HG03139 (cell line): ENCODE data around the gene ANKS6.

Experiments used
- ATAC-seq: cut with Tn5 transposase; IDR thresholded peaks from one replicate; pipeline ENCODE4 v1.9.1; 2021; ENCODE audit not compliant: unreplicated experiment

Gene ANKS6

DNA sequence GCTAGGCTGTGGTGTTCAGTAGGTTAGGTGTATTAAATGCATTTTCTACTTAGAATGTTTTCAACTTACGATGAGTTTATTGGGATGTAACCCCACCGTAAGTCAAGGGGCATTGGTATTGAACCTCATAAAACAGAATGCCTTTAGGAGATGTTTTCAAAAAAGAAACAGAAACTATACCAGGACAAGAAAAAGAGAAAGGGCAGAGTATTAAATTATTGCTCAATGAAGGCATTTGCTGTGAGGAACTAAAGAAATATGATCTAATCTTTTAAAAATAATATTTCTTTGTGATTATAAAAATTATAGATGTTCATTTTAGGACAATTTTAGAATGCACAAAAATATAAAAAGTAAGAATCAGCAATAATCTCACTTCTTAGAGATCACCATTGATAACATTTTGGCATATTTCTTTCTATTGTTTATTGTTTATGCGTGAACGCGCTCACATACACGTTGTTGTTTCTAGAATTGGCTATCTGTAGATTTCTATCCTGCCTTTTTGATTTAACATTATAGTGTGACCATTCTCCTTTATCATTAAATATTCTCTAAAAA, 19.1 kb upstream of the ANKS6 start:
- no peak for ATAC-seq

DNA sequence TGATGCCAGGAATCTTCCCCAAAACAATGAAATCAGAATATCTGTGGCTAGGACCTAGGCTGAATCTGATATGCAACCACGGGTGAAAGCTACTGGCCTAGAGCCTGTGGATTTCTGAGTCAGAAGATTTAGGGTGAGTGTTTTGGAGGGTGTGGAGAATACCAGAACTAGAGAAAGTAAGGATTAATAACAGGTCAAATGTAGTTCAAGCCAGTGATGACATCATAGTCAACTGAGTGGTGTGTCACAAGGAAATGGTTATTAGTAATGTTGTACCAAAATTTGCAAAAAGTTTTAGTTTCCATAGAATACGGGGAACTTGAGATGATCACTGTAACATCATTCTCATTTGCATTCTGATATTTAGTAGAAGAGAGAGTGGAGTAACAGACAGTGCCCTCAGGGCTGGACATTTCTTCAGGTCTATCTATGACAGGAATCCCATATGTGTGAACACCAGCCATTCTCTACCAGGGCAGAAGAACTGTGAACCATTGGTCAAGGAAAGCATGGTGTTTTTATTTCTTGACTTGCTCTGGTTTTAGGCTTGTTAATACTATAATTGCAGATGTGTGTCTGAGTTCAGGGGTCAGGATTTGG, 14.8 kb upstream of the ANKS6 start:
- ATAC-seq, result no peak

DNA sequence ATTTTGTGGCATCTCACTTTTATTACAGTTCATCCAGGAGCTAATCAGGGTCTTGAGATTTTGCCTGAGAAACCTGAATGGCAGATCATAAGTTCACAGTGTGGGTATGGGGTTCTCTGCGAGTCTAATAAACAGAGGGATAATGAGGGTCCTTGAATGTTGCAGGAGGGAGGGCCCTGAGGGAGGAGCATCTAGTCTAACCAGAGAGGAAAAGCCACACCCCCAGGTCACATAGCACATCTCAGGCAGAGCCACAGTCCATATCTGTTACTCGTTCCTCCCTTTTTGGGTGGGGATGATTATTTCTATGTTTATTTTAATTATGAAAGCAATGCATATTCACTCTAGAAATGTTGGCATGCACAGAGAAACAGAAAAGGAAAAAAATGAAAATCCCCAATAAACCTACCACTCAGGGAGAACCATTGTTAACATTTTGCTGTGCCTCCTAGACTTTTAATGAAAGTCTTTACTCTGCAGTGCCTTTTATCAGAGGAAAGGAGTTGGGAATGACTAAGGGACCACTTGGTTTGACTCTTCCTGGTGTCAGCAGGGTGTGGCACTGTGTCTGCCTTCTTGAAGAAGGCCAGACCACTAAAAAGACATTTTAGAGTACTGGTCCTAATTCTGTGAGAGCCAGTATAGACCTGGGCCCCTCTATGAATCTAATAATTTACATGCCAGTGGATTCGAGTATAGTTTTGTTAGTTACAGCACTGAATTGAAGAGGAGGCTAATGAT, 13.9 kb upstream of the ANKS6 start:
- ATAC-seq, result no peak

DNA sequence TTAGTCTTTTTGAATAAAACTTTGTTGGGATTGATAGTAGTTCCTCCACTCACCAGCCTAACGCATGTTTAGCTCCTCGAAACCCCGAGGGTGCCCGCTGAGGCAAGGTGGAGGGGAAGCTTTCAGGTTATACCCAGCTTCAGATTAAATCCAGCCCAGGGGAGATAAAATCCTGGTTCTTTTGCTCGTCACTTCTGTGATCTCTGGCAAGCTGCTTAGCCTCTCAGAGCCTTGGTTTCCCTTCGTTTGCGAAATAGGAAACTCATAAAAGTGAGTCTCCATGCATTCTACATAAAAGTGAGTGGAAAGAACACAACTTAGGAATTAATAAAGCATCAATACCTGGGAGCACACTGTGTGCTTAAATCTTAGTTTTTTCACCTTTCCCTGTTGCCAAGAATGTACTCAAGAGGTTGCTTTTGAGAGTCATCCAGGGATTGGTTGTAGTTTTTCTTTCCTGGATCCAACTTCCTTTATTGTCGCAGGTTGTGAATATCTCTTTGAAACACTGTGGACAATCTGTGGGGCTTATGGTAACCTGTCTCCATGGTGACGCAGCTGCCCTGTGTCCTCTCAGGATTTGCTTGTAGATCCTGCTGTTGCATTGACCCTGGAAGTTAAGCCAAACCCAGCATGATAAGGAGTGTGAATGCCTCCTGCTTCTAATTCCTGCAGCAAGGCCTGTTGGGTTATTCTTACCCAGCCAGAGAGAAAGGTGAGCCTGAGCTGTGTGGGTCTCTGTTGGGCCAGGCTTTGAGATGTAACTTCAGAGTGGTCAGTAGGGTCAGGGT, 13.2 kb upstream of the ANKS6 start:
- ATAC-seq, result no peak

DNA sequence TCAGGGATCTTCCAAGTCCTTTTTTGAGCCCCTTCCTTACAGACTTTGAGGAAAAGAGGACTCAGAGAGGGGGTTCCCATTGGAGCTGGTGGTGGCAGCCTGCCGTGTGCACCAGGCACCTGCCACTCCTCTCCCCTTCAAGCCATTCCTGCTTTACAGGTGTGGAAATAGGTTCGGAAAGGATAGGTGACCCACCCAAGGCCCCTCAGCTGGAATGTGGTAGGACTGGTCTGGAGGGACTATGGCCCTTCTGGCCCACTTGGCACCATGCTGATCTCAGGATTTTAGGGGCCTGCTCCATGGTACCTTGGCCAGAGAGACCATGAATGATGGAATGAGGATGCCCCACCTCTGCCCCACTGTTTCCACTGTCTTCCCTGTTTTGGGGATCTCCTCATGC, 12.5 kb upstream of the ANKS6 start:
- ATAC-seq, result no peak

DNA sequence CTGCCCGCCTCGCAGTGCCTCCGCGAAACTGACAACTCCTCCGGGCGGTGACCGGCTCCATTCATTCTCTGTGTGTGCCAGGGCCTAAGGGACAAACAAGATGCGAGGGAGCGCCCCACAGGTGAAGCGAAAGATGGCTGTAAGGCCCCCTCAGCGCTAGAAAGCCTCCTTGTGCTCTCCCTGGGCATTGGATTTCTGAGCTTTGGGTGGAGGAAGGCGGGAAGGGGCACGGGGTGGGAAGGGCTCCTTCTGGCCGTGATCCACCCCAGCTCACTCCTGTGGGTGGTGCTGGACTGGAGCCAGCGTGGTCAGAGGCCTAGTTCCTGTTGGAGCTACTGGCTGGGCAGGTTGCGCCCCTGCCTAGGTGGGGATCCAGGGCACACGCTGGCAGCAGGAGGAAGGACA, 12.1 kb upstream of the ANKS6 start:
- no peak for ATAC-seq

DNA sequence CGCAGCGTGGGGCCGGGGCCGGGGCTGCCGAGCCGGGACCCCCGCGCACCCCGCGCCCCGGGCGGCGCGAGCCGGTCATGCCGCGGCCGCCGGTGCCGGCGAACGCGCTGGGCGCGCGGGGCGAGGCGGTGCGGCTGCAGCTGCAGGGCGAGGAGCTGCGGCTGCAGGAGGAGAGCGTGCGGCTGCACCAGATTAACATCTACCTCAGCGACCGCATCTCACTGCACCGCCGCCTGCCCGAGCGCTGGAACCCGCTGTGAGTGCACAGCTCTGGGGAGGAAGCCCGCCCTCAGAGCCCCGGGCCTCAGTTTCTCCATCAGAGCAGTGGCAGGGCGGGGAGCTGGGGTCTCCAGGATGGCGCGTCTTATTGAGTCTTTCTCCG, 11.4 kb upstream of the ANKS6 start:
- ATAC-seq, result no peak

DNA sequence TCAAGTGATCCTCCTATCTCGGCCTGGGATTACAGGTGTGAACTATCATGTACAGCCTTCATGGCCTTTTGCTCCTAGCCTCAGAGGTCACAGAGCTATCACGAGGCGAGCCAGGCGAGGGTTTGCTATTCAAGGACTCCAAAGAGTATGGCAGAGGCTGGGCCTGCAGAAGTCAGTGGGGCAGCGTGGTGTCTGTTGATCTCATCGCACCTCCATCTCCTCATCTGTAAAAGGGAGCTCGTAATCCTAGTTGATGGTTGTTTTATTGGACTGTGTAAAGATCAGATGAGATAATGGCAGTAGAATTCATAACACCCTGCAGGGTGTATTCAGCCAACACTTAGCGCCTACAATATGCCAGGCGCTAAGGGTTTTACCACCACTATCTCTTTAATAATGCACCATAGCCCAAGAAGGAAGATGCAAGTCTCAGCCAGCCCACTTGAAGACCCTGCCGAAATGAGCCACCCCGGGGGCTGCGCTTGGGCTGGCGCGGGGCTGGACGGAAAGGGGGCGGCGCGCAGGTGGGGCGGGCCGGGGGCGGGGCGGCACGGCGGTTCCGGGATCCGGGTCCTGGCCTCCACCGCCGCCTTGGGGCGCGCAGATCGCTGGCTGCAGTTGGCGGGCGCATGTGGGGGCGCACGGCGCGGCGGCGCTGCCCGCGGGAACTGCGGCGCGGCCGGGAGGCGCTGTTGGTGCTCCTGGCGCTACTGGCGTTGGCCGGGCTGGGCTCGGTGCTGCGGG, 10.9 kb upstream of the ANKS6 start, which contains the start of gene GALNT12:
GALNT12 (plus strand) TSS at position 601 of the 744 bp plus-strand sequence; CDS start at position 630, 29 bp downstream.
- ATAC-seq, result no peak

DNA sequence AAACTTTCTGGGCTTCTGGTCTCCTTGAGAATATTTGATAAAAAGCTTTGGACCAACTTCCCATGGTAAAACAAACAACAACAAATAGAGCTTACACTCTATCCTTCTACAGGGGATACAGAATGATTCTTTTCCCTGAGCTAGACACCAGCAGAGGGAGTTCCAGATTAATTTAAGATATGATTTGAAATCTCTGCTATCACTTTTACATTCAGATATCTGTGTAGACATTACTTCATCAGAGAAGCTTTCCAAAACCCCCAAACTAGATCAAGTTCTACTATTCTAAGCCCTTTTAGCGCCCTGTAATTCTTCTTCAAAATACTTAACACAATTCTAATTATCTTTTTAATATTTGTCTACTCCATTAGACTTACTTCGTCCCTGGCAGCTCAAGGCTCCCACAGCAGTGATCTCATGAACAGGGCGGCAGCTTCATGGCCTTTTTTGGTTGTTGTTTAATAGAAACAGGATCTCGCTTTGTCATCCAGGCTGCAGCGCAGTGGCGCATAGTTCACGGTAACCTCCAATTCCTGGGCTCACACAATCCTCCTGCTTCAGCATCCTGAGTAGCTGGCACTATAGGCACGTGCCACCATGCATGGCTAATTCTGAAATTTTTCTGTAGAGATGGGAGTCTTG, 10.2 kb upstream of the ANKS6 start:
- no peak for ATAC-seq

DNA sequence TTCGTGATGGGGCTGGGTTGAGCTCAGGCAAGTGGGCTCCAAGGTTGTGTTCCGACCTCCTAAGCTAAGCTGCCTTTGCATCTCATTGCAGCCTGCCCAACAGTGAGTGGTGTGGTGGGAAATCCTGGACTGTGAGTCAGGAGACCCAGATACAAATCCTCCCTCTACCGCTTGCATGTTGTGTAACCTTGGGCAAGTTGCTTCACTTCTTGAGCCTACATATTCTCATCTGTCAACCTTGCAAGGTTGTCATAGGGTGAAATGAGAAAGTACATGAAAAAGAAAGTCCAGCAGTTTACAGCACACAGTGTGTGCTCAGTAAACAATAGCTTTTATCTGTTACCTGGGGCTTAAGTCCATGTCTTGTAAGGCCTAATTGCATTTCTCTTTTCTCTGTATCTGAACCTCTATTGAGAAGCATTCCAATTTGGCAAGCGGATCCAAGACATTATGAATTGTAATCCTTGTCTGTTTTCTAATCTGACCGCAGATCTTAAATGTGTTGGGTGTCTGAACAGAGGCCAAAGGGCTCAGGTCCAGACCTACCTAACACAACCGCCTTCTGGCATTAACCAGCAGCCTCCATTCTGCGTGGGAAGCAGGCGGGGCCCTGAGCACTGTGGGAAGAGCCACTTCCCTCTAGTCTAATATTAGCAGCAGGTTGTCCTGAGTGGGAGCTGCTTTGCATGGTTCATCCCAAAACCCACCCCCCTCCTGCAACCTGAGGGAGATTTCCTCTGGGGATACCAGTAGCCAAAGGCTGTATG, 9.3 kb upstream of the ANKS6 start:
- ATAC-seq, result no peak

DNA sequence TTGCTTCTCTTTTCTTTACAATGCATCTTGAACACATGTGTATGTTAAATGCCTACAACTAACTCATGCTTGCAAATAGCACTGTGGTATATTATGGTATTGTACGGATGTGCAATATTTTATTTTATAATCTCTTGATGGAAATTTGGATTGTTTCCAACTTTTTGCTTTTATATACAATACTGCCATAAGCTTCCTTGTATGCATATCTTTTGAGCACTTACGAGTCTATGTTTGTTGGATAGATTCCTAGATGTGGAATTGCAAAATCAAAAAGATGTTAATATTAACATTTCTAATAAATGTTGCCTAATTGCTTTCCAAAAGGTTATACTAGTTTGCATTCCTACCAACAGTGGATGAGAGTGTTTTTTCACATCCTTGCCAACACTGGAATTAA, 7.7 kb upstream of the ANKS6 start:
- ATAC-seq, result no peak

DNA sequence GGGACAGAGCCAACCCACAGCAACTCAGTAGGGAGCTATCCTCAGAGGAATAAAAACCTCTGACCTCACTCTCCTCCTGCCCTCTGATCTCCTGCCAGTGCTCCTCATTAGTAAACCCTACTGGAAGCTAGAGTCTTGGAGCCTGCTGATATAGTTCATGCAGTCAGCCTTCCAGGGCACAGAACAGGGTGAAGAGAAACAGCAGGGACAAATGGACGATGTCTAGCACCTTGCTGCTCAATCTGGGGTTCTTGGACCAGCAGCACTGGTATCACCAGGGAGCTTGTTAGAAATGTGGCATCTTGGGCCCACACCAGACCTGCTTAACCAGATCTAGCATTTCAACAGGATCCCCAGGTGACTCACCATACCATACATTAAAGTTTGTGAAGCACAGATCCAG, 5.6 kb upstream of the ANKS6 start:
- ATAC-seq, result no peak

DNA sequence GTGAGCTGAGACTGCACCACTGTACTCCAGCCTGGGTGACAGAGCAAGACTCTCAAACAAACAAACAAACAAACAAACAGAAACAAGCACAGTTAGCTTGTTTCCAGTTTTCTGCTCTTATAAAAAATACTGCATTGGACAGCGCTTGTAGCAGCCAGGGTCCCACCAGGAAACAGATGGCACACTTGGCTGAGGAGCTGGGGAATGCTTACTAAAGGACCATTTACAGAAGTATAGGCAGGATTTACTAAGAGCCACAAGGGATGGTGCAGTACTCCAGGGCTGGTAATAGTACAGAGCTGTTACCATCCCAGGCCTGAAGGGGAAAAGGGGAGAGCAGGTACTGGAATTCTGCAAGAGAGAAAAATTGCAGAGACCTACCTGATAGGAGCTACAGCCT, 5.2 kb upstream of the ANKS6 start:
- ATAC-seq, result no peak

DNA sequence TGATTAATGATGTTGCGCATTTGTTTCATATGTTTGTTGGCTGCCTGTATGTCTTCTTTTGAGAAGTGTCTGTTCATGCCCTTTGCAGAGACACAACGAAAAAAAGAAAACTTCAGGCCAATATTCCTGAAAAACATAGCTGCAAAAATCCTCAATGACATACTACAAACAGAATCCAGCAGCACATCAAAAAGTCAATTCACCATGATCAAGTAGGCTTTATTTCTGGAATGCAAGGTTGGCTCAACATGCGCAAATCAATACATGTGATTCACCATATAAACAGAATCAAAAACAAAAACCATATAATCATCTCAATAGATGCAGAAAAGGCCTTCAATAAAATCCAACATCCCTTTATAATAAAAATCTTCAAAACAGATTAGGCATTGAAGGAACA, 1.9 kb upstream of the ANKS6 start:
- ATAC-seq, result no peak

DNA sequence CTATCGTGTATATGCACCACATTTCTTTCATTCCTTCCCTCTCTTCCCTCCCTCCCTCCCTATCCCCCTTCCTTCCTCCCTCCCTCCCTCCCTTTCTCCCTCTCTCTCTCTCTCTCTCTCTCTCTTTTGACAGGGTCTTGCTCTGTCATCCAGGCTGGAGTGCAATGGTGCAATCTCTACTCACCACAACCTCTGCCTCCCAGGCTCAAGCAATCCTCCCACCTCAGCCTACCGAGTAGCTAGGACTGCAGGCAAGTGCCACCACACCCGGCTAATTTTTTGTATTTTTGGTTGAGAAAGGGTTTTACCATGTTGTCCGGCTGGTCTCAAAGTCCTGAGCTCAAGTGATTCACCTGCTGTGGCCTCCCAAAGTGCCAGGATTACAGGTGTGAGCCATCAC, 1.1 kb upstream of the ANKS6 start:
- no peak for ATAC-seq

DNA sequence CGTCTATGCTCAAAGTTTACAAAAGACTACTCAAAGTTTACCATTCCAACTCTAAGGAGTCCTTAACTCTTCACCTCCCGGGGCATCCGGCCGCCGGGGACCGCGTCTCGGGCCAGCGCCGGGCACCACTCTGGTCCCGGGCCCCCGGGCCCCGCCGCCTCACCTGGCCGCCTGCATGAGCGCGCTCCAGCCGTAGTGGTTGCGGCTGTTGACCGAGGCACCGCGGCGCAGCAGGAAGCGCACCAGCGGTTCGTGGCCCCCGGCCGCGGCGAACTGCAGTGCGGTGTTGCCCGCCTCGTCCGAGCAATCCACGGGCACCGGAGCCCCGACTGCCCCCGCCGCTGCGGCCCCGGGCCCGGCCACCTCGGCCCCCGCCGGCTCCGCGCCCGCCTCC, 388 bp downstream of the ANKS6 start:
- peak; percentile 35 for ATAC-seq

DNA sequence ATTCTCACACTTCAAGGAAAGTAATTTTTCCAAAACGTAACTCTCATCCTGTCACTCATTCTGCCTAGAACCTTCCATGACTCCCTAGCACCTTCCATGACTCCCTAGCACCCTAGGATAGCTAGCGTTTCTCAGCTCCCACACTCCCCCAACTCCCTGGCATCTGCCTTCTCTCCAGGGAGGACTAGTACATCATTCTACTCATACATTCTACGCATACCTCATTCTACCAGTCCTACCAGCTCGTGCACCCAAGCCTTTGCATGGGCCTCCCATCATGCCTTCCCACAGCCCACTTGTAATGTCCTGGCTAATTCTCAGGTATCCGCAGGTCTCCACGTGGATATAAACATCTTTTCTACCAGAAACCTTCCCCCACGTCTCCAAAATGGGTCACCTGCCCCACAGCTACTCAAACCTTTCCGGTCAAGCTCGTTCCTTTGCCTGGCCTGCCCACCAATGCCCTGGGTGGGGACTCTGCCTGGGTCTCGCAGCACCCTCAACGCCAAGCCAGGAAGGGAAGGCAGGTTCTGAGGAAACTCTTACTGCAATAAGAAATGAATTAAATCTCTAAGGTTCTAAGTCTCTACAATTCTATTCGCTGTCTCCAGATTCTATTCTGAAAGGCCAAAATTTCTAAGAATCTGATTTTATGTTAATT, 930 bp downstream of the ANKS6 start:
- ATAC-seq, result no peak

DNA sequence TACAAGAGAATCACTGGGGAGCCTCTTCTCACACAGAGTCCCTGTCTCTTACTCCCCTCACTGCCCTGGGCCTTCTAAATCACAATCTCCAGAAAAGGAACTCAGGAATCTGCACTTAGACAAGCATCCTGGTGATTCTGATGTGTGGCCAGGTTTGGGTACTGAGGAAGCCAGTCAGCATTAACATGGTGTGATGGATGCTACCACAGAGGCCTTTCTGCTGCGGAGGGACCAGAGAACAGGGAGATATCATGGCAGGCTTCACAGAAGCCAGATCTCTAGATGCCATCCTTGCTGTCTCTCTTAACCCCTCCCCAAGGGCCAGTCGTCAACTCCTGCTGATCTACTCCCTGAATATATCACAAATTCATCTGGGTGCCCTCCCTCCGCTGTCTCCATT, 1.6 kb downstream of the ANKS6 start:
- no peak for ATAC-seq

DNA sequence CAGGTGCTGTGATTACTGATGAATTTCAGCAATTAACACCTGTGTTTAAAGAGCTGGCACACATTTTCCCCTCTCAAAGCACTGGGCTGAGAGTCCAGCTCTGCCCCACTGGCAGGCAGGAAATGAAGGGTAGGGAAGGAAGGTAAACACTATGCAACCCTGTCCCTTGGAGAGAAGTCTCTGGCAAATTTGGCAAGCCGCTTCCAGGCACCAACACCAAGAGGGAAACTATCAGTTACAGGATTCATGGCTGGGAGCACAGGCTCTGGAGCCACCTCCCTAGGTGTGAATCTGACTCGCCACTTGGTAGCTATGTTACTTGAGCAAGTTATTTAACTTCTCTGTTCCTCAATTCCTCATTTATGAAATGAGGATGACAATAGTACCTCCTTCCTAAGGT, 3.3 kb downstream of the ANKS6 start:
- no peak for ATAC-seq
